ENCODE measurements around the gene LPXN.

Gene LPXN

GRCh38 chr11:58616594-58616993, 40.9 kb upstream of the LPXN start:
- TF ChIP-seq, protein P1, sequence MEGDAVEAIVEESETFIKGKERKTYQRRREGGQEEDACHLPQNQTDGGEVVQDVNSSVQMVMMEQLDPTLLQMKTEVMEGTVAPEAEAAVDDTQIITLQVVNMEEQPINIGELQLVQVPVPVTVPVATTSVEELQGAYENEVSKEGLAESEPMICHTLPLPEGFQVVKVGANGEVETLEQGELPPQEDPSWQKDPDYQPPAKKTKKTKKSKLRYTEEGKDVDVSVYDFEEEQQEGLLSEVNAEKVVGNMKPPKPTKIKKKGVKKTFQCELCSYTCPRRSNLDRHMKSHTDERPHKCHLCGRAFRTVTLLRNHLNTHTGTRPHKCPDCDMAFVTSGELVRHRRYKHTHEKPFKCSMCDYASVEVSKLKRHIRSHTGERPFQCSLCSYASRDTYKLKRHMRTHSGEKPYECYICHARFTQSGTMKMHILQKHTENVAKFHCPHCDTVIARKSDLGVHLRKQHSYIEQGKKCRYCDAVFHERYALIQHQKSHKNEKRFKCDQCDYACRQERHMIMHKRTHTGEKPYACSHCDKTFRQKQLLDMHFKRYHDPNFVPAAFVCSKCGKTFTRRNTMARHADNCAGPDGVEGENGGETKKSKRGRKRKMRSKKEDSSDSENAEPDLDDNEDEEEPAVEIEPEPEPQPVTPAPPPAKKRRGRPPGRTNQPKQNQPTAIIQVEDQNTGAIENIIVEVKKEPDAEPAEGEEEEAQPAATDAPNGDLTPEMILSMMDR (IDR thresholded peaks at IDR 0.05), result no peak
- H3K27ac ChIP-seq, result no peak overlapping the region
- H3K36me3 ChIP-seq, result peaks cover 93% of the 10 kb centered on the region
- H3K27me3 ChIP-seq, result no peaks in the 10 kb centered on the region
- no peak overlapping the region for H3K4me3 ChIP-seq (ENCODE audit: low read depth in 1 of 2, low read length in 1 of 2)
- no peaks in the 10 kb centered on the region for H3K9me3 ChIP-seq
- no peaks in the 10 kb centered on the region for H3K4me1 ChIP-seq (ENCODE audit: control insufficient read depth in 1 of 2, insufficient read depth in 1 of 2, low read depth in 1 of 2, low read length in 1 of 2)

GRCh38 chr11:58615559-58615958, 39.9 kb upstream of the LPXN start:
- peaks cover 95% of the 10 kb centered on the region for H3K36me3 ChIP-seq
- TF ChIP-seq, protein P1 (IDR thresholded peaks at IDR 0.05), result no peak

GRCh38 chr11:58613228-58613627, 37.6 kb upstream of the LPXN start:
- H3K4me1 ChIP-seq (ENCODE audit: control insufficient read depth in 1 of 2, insufficient read depth in 1 of 2, low read depth in 1 of 2, low read length in 1 of 2), result peaks cover 0 to 4% of the 10 kb centered on the region in 2 experiments
- peaks cover 82% of the 10 kb centered on the region for H3K36me3 ChIP-seq
- H3K27ac ChIP-seq, result no peak overlapping the region
- no peaks in the 10 kb centered on the region for H3K9me3 ChIP-seq
- H3K4me3 ChIP-seq (ENCODE audit: low read depth in 1 of 2, low read length in 1 of 2), result no peak overlapping the region
- TF ChIP-seq, protein P1 (IDR thresholded peaks at IDR 0.05), result no peak
- no peaks in the 10 kb centered on the region for H3K27me3 ChIP-seq

More at GRCh38 chr11:58615559-58615958, 39.9 kb upstream of the LPXN start:
- H3K4me3 ChIP-seq (ENCODE audit: low read depth in 1 of 2, low read length in 1 of 2), result no peak overlapping the region
- no peaks in the 10 kb centered on the region for H3K4me1 ChIP-seq (ENCODE audit: control insufficient read depth in 1 of 2, insufficient read depth in 1 of 2, low read depth in 1 of 2, low read length in 1 of 2)
- no peaks in the 10 kb centered on the region for H3K27me3 ChIP-seq
- no peak overlapping the region for H3K27ac ChIP-seq
- H3K9me3 ChIP-seq, result no peaks in the 10 kb centered on the region

- H3K27me3 ChIP-seq, result no peaks in the 10 kb centered on the region
- peaks cover 50% of the 10 kb centered on the region for H3K36me3 ChIP-seq
- H3K27ac ChIP-seq, result peak overlapping the region; percentile 35
- no peaks in the 10 kb centered on the region for H3K9me3 ChIP-seq
- H3K4me1 ChIP-seq (ENCODE audit: control insufficient read depth in 1 of 2, insufficient read depth in 1 of 2, low read depth in 1 of 2, low read length in 1 of 2), result peaks cover 0 to 4% of the 10 kb centered on the region in 2 experiments
- no peak overlapping the region for H3K4me3 ChIP-seq (ENCODE audit: low read depth in 1 of 2, low read length in 1 of 2)
- TF ChIP-seq, protein P1 (IDR thresholded peaks at IDR 0.05), result no peak
These were observed 34.1 kb upstream of the LPXN start for GRCh38 chr11:58609723-58610122.

DNA sequence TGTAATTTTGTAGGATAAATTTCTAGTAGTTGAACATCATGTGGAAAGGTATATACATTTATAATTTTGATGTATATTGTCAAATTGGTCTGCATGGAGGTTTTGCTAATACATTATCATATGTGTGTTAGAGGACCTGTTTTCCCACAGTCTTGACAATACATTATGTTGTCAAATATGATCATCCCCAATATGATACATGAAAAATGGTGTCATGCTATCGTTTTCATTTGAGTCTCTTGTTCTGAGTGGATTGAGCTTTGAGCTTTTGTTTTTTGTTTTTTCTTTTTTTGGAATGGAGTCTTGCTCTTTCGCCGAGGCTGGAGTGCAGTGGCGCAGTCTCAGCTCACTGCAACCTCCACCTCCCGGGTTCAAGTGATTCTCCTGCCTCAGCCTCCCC, 32.7 kb upstream of the LPXN start:
- Histone ChIP-seq H3K4me3 (ENCODE audit: low read depth in 1 of 2, low read length in 1 of 2) (no peak overlapping the region), H3K9me3 (no peaks in the 10 kb centered on the region), H3K4me1 (ENCODE audit: control insufficient read depth in 1 of 2, insufficient read depth in 1 of 2, low read depth in 1 of 2, low read length in 1 of 2) (peaks cover 0 to 4% of the 10 kb centered on the region in 2 experiments), H3K36me3 (peaks cover 36% of the 10 kb centered on the region), H3K27ac (no peak overlapping the region), H3K27me3 (no peaks in the 10 kb centered on the region)
- TF ChIP-seq, protein P1 (IDR thresholded peaks at IDR 0.05), result no peak
